Raji (cell line): ENCODE measurements around the gene NR5A1.

Experiments
- POLR2A ChIP-seq: IDR thresholded peaks from 2 replicates; pipeline ENCODE4 v1.6.1; 2011; ENCODE audit warnings: low read depth, low read length, control low read depth; ENCODE audit not compliant: insufficient read depth

NR5A1 gene

GRCh38 chr9:124505006-124505900 lies 1.9 kb downstream of the NR5A1 start:
- TF ChIP-seq POLR2A = no peak

GRCh38 chr9:124504530-124505005 lies 2.6 kb downstream of the NR5A1 start:
- TF ChIP-seq POLR2A = no peak

- TF ChIP-seq POLR2A = no peak
These were observed 3.3 kb downstream of the NR5A1 start for GRCh38 chr9:124503713-124504529.

GRCh38 chr9:124502711-124503702 lies 4.2 kb downstream of the NR5A1 start:
- no peak for TF ChIP-seq POLR2A

GRCh38 chr9:124501771-124502320 lies 5.4 kb downstream of the NR5A1 start:
- no peak for TF ChIP-seq POLR2A

- TF ChIP-seq POLR2A = no peak
These were observed 6.2 kb downstream of the NR5A1 start for GRCh38 chr9:124500796-124501611.

GRCh38 chr9:124500028-124500795 lies 7.0 kb downstream of the NR5A1 start:
- TF ChIP-seq POLR2A = no peak

- TF ChIP-seq POLR2A = no peak
These were observed 8.0 kb downstream of the NR5A1 start for GRCh38 chr9:124499216-124499615.

GRCh38 chr9:124498499-124499146 lies 8.6 kb downstream of the NR5A1 start:
- no peak for TF ChIP-seq POLR2A

GRCh38 chr9:124498040-124498439 lies 9.2 kb downstream of the NR5A1 start:
- TF ChIP-seq POLR2A = no peak

- no peak for TF ChIP-seq POLR2A
These were observed 9.8 kb downstream of the NR5A1 start for GRCh38 chr9:124497441-124497840.

- no peak for TF ChIP-seq POLR2A
These were observed 10.7 kb downstream of the NR5A1 start for GRCh38 chr9:124496463-124496862.
